Mesodermal cell (in vitro differentiated cells): ENCODE results near the gene MFSD11.
"Not testable (repeated sequence)": the region's sequence is repeated elsewhere in the genome, so short reads cannot be mapped to it uniquely, and the experiment has no call there.

Experiments used
- H3K27ac ChIP-seq: 2 replicates; pipeline ENCODE4 v1.7.0; 2013; ENCODE audit warnings: mild to moderate bottlenecking, low read depth, low read length, moderate library complexity; ENCODE audit not compliant: severe bottlenecking
- H3K36me3 ChIP-seq: 2 replicates; pipeline ENCODE4 v1.7.1; 2013; ENCODE audit warnings: mild to moderate bottlenecking, low read length, moderate library complexity; ENCODE audit not compliant: control insufficient read depth, insufficient read depth
- H3K4me1 ChIP-seq: one replicate; pipeline ENCODE4 v1.7.1; 2013; ENCODE audit warnings: mild to moderate bottlenecking, low read length; ENCODE audit not compliant: insufficient read depth, control insufficient read depth, poor library complexity, severe bottlenecking
- H3K4me3 ChIP-seq: 2 replicates; pipeline ENCODE4 v1.7.0; 2013; ENCODE audit warnings: low read length, control low read depth, mild to moderate bottlenecking; ENCODE audit not compliant: insufficient read depth, poor library complexity, severe bottlenecking; ENCODE audit errors: extremely low read depth
- H3K9me3 ChIP-seq: 2 replicates; pipeline ENCODE4 v1.7.1; 2013; ENCODE audit warnings: mild to moderate bottlenecking, low read length, moderate library complexity; ENCODE audit not compliant: control insufficient read depth
- WGBS, 2 experiments: methylation state at CpG; one replicate each; pipeline ENCODE4 v1.1.5; 2013; ENCODE audit warnings: missing lambda C conversion rate in 2 of 2; ENCODE audit not compliant: insufficient coverage in 2 of 2; 5-methylcytosine and 5-hydroxymethylcytosine counted together

MFSD11 gene

GRCh38 chr17:76806767-76807166, 68.8 kb downstream of the MFSD11 start:
- not testable (repeated sequence) for H3K36me3 ChIP-seq, H3K9me3 ChIP-seq, H3K27ac ChIP-seq, H3K4me1 ChIP-seq, H3K4me3 ChIP-seq
- 91 to 100% methylated on average over 2 to 3 of the region's 4 CpGs for WGBS, 2 experiments

GRCh38 chr17:76808326-76808725, 70.4 kb downstream of the MFSD11 start:
- no peaks in the 10 kb centered on the region for H3K9me3 ChIP-seq
- H3K36me3 ChIP-seq = no peaks in the 10 kb centered on the region
- H3K27ac ChIP-seq = no peak overlapping the region
- no peak overlapping the region for H3K4me3 ChIP-seq
- 84 to 100% methylated on average over 3 of the region's 4 CpGs for WGBS, 2 experiments
- H3K4me1 ChIP-seq = no peaks in the 10 kb centered on the region

- no peaks in the 10 kb centered on the region for H3K4me1 ChIP-seq
- WGBS, 2 experiments = 74 to 81% methylated on average over 3 to 4 of the region's 4 CpGs
- no peaks in the 10 kb centered on the region for H3K36me3 ChIP-seq
- H3K9me3 ChIP-seq = no peaks in the 10 kb centered on the region
- H3K4me3 ChIP-seq = no peak overlapping the region
- H3K27ac ChIP-seq = no peak overlapping the region
These were observed 73.0 kb downstream of the MFSD11 start for GRCh38 chr17:76810956-76811355.

GRCh38 chr17:76811834-76812233, 73.9 kb downstream of the MFSD11 start:
- WGBS, 2 experiments = 94% methylated on average over 4 to 5 of the region's 5 CpGs
- Histone ChIP-seq H3K4me1 (no peaks in the 10 kb centered on the region), H3K9me3 (no peaks in the 10 kb centered on the region), H3K4me3 (no peak overlapping the region), H3K36me3 (no peaks in the 10 kb centered on the region), H3K27ac (no peak overlapping the region)

GRCh38 chr17:76812263-76812662, 74.3 kb downstream of the MFSD11 start:
- Histone ChIP-seq H3K27ac (no peak overlapping the region), H3K4me1 (no peaks in the 10 kb centered on the region), H3K4me3 (no peak overlapping the region), H3K9me3 (no peaks in the 10 kb centered on the region), H3K36me3 (no peaks in the 10 kb centered on the region)
- WGBS, 2 experiments = 87 to 88% methylated on average over 2 to 4 of the region's 4 CpGs

GRCh38 chr17:76812968-76813367, 75.0 kb downstream of the MFSD11 start:
- no peaks in the 10 kb centered on the region for H3K4me1 ChIP-seq
- 80 to 96% methylated on average over 4 of the region's 4 CpGs for WGBS, 2 experiments
- no peaks in the 10 kb centered on the region for H3K36me3 ChIP-seq
- no peak overlapping the region for H3K27ac ChIP-seq
- H3K4me3 ChIP-seq = no peak overlapping the region
- no peaks in the 10 kb centered on the region for H3K9me3 ChIP-seq

GRCh38 chr17:76815907-76816589, 78.1 kb downstream of the MFSD11 start:
- not testable (repeated sequence) for H3K4me3 ChIP-seq, H3K36me3 ChIP-seq
- WGBS, 2 experiments = 92 to 97% methylated on average over 3 of the region's 9 CpGs

GRCh38 chr17:76816590-76817135, 78.7 kb downstream of the MFSD11 start:
- Histone ChIP-seq H3K36me3 (no peaks in the 10 kb centered on the region), H3K9me3 (no peaks in the 10 kb centered on the region), H3K4me3 (no peak overlapping the region), H3K27ac (no peak overlapping the region), H3K4me1 (no peaks in the 10 kb centered on the region)
- 8 to 10% methylated on average over 2 to 6 of the region's 8 CpGs for WGBS, 2 experiments

More at GRCh38 chr17:76815907-76816589, 78.1 kb downstream of the MFSD11 start:
- H3K27ac ChIP-seq, H3K9me3 ChIP-seq, H3K4me1 ChIP-seq: not testable (repeated sequence)

- H3K36me3 ChIP-seq = no peaks in the 10 kb centered on the region
- no peaks in the 10 kb centered on the region for H3K4me1 ChIP-seq
- WGBS, 2 experiments = 100% methylated on average over 1 of the region's 1 CpG; no CpG with 5 or more reads in 1 of the 2 experiments
- H3K9me3 ChIP-seq = no peaks in the 10 kb centered on the region
- H3K27ac ChIP-seq = no peak overlapping the region
- H3K4me3 ChIP-seq = no peak overlapping the region
These were observed 82.1 kb downstream of the MFSD11 start for GRCh38 chr17:76820039-76820438.

- Histone ChIP-seq H3K9me3 (no peaks in the 10 kb centered on the region), H3K36me3 (no peaks in the 10 kb centered on the region), H3K4me3 (no peak overlapping the region), H3K27ac (no peak overlapping the region), H3K4me1 (no peaks in the 10 kb centered on the region)
- WGBS, 2 experiments = 95 to 98% methylated on average over 4 of the region's 4 CpGs
These were observed 82.6 kb downstream of the MFSD11 start for GRCh38 chr17:76820561-76820960.

- 85 to 93% methylated on average over 7 of the region's 7 CpGs for WGBS, 2 experiments
- H3K9me3 ChIP-seq = no peaks in the 10 kb centered on the region
These were observed 84.4 kb downstream of the MFSD11 start for GRCh38 chr17:76822184-76822778.

More at GRCh38 chr17:76822184-76822778, 84.4 kb downstream of the MFSD11 start:
- Histone ChIP-seq H3K4me1 (no peaks in the 10 kb centered on the region), H3K36me3 (no peaks in the 10 kb centered on the region), H3K4me3 (no peak overlapping the region), H3K27ac (no peak overlapping the region)
